HG03565 (cell line): ENCODE measurements around the gene PNPLA4.
A peak's percentile ranks its signal among the peaks of the same experiment; 100 is the strongest.

Experiments
- ATAC-seq: cut with Tn5 transposase; IDR thresholded peaks from one replicate; pipeline ENCODE4 v1.9.1; 2021; ENCODE audit warnings: mild to moderate bottlenecking, moderate library complexity; ENCODE audit not compliant: unreplicated experiment

The PNPLA4 gene

DNA sequence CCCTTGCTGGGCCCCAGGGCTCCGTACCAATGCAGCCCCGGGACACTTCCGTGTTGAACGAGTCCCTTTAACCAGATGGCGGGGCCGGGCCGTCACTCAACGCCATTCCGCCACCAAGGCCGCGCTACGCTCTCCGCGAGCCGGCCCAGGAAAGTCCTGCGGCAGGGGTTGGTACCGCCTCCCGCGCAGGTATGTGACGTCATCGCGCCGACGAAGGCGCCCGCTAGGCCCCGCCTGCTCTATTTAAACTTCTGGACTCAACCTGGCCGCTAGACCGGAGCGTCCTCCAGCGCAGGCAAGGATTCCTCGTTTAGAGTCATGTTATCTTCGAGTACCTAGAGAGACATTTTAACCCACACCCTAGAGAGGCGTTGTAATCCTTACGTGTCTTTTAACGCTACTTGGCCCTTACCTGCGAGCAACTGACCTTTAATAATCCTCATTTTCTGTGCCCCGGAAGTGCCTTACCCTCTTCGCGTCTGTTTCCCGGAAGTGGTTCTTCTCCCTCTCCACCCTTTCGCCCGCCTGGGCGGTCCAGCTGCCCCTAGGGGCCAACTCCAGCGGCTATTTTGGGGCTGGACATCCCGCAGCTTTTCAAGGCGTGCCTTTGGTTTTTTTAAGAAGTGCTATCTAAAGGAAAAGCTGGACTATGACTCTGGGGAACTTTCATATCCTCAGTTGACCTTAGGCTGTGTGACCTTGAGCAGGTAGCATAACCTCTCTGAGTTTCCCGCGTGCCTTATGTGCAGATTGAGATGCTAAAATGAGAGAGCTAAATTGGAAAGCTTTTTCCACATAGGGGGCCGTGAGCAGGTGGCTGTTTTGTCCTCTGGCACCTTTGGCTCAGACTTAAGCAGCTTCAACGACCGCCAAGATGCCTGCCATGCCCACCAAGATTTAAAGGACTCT is at the start of gene PNPLA4:
Gene PNPLA4 (minus strand): TSS at position 155 of the 909 bp plus-strand sequence. CDS start 1,294 bp downstream, outside the sequence.
- peak; percentile 91 for ATAC-seq

DNA sequence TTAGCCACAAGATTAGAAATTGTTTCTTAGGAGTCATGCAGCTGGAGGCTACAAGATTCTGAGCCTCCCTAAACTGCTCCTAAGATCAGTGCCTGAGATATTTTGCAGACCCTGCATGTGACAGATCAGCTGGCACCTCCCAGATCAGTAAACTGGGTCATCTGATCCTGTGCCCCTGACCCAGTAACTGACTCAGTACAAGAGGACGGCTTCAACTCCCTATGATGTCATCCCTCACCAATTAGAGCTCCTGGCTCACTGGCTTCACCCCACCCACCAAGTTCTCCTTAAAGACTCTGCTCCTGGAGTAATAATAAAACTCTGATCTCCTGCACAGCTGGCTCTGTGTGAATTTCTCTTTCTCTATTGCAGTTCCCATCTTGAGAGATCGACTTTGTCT is 45.4 kb upstream of the PNPLA4 start:
- no peak for ATAC-seq

DNA sequence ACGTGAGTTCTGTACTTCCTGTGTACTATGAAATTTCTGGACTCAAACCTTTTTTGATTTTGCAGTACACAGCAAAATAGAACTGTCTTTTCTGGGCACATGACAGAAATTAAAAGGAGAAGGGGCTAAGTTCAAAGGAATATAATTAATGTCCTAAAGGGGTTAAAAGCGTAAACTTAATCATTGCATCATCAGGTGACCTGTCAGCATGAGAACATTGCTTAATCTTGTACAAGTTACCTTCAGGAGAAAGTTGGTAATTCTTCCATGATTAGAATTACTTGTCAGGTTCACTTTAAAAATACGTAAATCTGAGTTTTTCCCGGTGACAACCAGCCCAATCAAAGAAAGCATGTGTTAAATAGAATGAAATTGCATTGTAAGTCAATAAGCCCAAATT is 43.2 kb upstream of the PNPLA4 start:
- ATAC-seq = no peak

GRCh38 chrX:7965436-7965835 is 38.2 kb upstream of the PNPLA4 start:
- ATAC-seq = no peak

DNA sequence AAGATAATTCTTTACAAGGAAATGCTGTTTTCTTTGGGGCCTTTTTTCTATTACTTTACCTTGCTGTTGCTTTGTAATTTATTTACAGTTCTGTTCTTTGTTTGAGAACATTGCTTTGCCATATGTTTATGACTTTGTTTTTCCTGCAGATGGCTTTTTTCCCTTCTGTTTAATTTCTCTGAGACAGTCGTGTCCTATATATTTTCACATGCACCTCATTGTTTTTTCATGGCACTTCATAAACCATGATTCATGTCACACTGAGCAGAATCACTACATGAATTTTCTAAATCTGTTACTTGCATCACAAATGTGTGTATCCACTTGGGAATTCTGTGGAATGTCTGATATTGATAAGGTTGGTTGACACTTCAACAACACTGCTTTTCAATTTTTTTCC is 33.0 kb upstream of the PNPLA4 start:
- ATAC-seq = no peak

GRCh38 chrX:7953446-7953845 is 26.2 kb upstream of the PNPLA4 start:
- no peak for ATAC-seq

DNA sequence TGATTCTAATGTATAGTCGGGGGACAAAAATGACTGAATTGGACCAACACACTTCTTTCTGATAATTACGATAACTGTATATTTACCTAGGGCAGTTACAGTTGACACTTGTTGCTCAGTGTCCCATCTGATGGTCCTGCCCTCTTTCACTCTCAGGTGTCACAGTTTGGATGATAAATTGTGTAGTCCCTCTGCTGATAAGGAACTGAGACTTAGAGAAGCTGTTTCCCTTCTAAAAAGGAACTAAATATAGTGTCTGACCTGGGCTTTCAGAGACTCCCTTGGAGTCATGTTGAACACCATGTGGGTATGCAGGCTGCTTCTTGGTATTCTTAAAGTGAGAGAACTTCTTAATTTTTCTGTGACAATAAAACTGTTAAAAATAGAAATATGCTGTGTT is 23.7 kb upstream of the PNPLA4 start:
- peak; percentile 97 for ATAC-seq

DNA sequence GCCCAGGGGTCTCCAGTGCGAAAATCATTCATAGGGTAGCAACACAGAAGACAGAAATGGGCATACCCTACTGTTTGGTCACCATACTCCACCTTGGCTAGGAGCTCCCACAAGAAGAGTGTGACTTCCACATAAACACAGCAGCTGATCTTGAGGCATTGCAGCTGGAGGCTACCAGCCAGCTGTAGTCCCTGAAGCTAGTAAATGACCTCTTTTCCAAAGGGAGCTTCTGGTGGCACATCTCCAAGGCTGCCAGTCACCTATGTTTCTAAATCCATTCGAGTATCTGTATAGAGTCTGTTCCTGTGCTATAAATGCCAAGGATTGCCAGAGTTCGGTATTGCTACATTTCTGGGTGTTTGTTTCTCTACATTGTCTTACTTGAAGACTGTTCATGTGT is 21.3 kb upstream of the PNPLA4 start:
- ATAC-seq = no peak

DNA sequence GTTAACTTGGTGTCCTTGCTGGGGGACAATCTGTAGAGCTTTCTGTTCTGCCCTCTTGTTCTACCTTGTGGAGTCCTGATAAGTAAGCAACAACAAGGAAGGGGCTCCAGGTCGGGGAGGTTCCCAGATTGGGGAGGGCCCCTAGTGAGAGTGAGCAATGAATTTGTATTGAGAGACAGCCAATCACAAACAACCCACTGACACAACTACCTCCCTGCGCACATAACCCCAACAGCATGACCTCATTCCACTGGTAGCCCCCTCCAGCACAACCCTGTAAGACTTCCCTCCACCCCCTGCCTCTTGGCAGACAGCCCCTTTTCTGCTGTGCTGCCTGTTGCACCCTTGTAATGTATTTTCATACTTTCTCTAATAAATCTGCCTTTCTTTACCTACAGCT is 19.7 kb upstream of the PNPLA4 start:
- no peak for ATAC-seq

GRCh38 chrX:7943600-7944245 is 16.5 kb upstream of the PNPLA4 start:
- no peak for ATAC-seq

DNA sequence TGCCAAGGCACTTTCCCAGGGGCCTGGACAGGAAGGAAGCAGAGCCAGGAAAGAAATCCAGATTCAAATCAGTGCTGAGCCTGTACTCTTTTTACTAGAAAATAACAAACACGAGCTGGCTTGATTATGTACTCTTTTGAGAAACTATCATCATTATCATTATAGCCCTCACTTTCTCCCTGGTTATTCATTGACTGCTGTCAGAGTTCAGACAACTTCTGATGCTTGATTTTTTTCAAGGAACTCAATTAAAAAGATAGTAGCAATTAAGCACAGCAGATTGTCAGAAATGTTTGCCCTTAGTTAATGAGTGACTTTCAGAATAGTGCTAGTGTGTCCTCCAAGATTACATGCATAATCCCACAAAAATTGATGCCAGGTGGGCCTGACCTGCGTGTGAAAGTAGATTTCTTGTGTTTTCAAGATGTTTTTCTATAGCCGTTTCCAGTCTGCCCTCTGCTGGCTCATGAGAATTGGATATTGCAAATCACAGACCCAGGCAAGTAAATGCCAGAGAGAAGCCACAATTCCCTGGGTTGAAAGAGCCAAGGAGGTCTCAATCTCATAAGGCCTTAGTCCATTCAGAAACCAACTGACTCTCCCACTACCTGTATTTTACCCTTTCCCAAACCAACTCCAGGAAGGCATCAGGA is 14.3 kb upstream of the PNPLA4 start:
- no peak for ATAC-seq

DNA sequence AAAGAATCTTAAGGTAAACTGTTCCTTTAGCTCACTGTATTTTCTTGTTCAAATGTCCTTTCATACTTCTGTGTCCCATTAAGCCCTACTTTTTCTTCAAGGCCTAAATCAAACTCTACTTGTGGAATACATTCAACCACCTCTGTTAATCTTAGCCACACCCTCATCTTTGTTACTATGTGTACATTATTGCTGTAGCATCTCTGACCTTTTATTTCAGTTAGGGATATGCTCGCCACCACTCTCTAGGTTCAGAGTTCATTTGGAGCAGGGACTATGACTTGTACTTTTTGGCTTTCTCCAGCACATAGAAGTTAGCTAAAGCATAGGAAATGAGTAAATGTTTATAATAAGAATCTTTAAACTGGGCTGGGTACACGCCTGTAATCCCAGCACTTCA is 6.8 kb upstream of the PNPLA4 start:
- ATAC-seq = no peak

DNA sequence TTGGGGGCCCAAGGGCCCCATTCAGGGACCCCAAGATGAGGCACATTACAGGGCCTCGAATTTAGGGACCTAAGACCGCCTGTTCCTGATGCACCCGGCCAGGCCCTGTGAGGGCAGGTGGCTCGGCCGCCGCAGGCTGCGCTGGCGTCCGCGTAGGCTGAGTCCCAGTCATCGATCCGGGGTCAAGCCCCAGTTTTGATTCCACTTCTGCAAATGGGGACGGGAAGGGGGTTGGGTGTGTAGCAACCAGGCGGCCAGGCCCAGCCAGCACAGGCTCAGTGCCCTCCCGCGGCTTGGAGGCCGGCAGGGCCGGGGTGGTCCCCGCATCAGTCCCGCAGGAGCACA is 327 bp downstream of the PNPLA4 start:
- no peak for ATAC-seq

- no peak for ATAC-seq
Observed at GRCh38 chrX:7926501-7926900, 712 bp downstream of the PNPLA4 start.

GRCh38 chrX:7925867-7926472 is 1.2 kb downstream of the PNPLA4 start:
- ATAC-seq = peak; percentile 32

DNA sequence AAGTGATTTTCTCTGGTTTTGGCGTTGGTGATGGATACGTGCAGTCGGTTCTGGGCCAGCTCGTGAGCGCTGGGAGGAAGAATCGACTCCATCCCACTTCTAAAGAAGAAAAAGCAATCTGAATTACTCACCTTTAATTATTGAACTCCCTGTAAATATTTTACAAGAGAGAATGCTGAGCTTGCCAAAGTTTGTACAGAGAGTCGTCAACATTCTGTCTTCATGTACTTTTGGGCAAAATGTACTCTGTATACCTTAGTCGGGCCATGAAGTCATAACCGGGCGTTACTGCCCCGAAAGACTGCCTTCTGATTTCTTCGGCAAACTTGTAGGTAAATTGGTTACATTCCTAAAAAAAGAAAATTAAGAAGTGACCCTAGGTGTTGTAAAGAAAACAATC is 5.5 kb downstream of the PNPLA4 start:
- ATAC-seq = no peak

DNA sequence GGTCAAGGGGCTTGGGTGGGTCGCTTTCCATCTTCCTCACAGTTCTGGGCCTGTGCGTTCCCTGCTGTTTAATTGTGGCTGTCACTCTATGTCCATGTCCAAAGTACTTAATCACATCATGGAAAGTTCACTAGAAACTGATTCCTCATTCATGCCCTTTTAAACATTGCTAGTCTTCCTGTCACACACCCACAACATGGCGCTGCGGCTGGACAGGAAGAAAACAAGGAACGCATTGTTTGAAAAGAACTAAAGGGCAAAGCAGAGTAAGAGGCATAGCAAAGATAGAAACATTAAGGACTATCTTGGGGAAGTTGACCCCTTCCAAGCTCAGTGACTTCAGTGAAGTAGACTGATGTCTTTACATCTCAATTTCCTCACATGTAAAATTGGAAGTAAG is 18.4 kb downstream of the PNPLA4 start:
- ATAC-seq = no peak

DNA sequence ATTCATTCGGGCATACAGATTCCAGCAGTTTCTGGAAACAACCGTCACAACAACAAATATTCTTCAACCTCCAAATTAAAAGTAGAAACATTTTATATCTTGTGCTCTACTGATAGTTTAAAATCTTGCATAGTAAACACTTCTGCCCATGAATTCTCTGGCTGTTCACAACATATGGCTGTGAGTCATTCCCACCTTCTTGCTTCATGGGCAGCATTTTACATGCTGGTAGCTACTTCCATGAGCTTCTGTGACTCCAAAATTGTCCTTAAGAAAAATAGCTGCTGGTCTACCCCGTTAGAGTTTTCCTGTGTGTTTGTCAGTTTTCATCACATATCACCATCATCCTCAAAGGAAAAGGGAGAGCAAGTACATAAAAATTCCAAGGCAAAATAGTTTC is 22.7 kb downstream of the PNPLA4 start:
- ATAC-seq = no peak

DNA sequence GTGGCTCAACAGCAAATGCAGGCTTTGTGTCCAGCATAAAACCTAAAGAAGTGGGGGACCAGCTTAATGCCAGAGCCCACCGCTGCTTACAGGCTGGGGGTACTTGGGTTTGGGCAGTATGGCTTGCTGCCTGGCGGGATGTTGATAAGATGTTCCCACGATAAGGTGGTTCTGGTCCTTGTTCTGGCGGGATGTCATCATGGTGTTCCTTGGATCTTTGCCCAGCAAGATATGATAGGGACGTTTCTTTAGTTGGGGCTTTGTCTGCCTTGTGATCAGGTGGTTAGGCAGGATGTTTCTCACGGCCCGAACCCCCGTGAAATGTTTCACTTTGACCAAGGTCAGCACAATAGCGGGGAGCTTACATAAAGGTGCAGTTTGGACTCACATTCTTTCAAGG is 35.3 kb downstream of the PNPLA4 start:
- ATAC-seq = no peak

DNA sequence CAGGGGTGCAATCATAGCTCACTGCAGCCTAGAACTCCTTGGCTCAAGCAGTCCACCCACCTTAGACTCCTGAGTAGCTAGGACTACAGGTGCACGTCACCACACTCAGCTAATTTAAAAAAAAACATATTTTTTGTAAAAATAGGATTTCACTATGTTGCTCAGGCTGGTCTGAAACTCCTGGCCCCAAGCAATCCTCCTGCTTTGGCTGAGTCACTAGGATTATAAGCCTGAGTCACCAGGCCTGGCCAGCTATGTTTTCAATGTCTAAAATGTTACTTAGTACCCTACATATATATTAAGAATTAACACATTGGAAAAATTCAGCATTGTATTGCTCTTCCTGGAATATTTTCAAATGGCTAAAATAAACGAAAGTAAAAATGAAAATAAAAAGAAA is 37.5 kb downstream of the PNPLA4 start:
- ATAC-seq = no peak

DNA sequence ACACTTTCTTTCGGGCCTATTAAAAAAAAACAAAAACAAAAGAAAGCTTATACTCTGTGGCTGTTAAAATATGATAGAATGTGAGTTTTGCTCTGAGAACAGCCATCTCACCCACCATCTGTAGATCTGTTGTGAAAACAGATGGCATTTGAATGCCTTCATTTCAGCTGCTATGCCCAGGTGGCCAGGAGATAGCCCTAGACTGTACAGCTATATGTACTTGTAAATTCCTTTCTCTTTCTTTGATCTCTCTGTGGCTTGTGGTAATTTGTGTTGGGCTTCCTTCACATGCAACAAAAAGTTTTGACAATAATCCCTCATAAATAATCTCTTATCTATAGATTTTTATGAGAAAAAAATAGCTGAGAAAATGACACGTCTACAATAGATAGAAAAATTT is 38.1 kb downstream of the PNPLA4 start:
- ATAC-seq = no peak

GRCh38 chrX:7876957-7877356 is 50.3 kb downstream of the PNPLA4 start:
- ATAC-seq = no peak
